Tibial nerve (tissue), 4 donors: ENCODE data around the gene LEPROT. TPM values are rescaled to one million over a fixed set of nuclear protein-coding genes. Genes with fewer than 3 reads are reported as not detected.
A peak's percentile ranks its signal among the peaks of the same experiment; 100 is the strongest.

ENCODE experiments used
- DNase-seq, 2 donors: peaks; one replicate each; pipeline ENCODE4 v3.0.0-alpha.2; 2019; ENCODE audit warnings: low spot score in 2 of 2
- H3K27ac ChIP-seq, 4 donors: fragments of 200-600 bp; sonication (generic) in 3 of 4; one replicate each; pipeline ENCODE4 v1.5.1; 2017 to 2019; ENCODE audit warnings: mild to moderate bottlenecking in 1 of 4
- H3K27me3 ChIP-seq, 2 donors: fragments of 200-600 bp; sonication (generic) in 1 of 2; one replicate each; pipeline versions ENCODE4 v1.5.1 to v1.6.0; 2017 to 2019
- H3K36me3 ChIP-seq, 3 donors: fragments of 200-600 bp; sonication (generic); one replicate each; pipeline ENCODE4 v1.5.1; 2018 to 2019
- H3K4me1 ChIP-seq, 4 donors: fragments of 200-600 bp; sonication (generic) in 3 of 4; one replicate each; pipeline ENCODE4 v1.5.1; 2017 to 2019
- H3K4me3 ChIP-seq, 4 donors: fragments of 200-600 bp; sonication (generic) in 3 of 4; one replicate each; pipeline ENCODE4 v1.5.1; 2017 to 2019; ENCODE audit warnings: mild to moderate bottlenecking in 1 of 4, moderate library complexity in 1 of 4
- H3K9me3 ChIP-seq, 4 donors: fragments of 200-600 bp; sonication (generic) in 3 of 4; one replicate each; pipeline ENCODE4 v1.5.1; 2017 to 2019
- CTCF ChIP-seq, 5 experiments: fragments of 200-600 bp in 3 of 5; fragments of 450-650 bp in 2 of 5; sonication (generic) in 3 of 5; IDR thresholded peaks; one replicate each; pipeline ENCODE4 v1.5.1; 2016 to 2019; ENCODE audit warnings: antibody characterized with exemption in 5 of 5, mild to moderate bottlenecking in 3 of 5, moderate library complexity in 2 of 5
- EP300 ChIP-seq, 2 donors: sonication (generic); formaldehyde crosslinking; IDR thresholded peaks; one replicate each; pipeline ENCODE4 v1.6.1; 2017; ENCODE audit warnings: antibody characterized with exemption in 2 of 2, mild to moderate bottlenecking in 1 of 2
- POLR2A ChIP-seq, 2 donors: fragments of 450-650 bp; IDR thresholded peaks; one replicate each; pipeline ENCODE4 v1.6.1; 2017; ENCODE audit warnings: antibody characterized with exemption in 2 of 2, mild to moderate bottlenecking in 2 of 2, moderate library complexity in 2 of 2
- WGBS, 2 donors: methylation state at CpG; one replicate each; pipeline ENCODE4 v1.1.5; 2018; 5-methylcytosine and 5-hydroxymethylcytosine counted together
- total RNA-seq, 4 donors: library from RNA; depleted of rRNA; stranded (reverse); fragments of >200 nt; gene quantifications; one replicate each; pipeline ENCODE4 v1.1.0, GENCODE V29; 2016

LEPROT gene
- total RNA-seq, 4 donors from 2014 or later: 53.0 to 77.7 (median 67.9) TPM

- no peak for DNase-seq
- WGBS, 2 donors: 76 to 80% methylated on average over 2 of the region's 2 CpGs
- no peak overlapping the region for H3K27ac ChIP-seq
- TF ChIP-seq CTCF (IDR thresholded peaks at IDR 0.05): no peak
- H3K4me3 ChIP-seq: no peak overlapping the region
- peaks cover 0 to 4% (median 0%) of the 10 kb centered on the region in 3 donors for H3K36me3 ChIP-seq
- H3K4me1 ChIP-seq: peaks cover 0 to 21% (median 10%) of the 10 kb centered on the region in 4 donors
- H3K9me3 ChIP-seq: no peaks in the 10 kb centered on the region
- H3K27me3 ChIP-seq: no peaks in the 10 kb centered on the region
These were observed 2.7 kb upstream of the LEPROT start for GRCh38 chr1:65417729-65418128.

GRCh38 chr1:65418522-65419185 lies 1.8 kb upstream of the LEPROT start:
- WGBS, 2 donors: 90 to 95% methylated on average over 4 of the region's 4 CpGs
- Histone ChIP-seq H3K27ac (peak overlapping the region in 1 of 4 donors; percentile 93), H3K36me3 (no peaks in the 10 kb centered on the region), H3K4me1 (peaks cover 0 to 30% (median 19%) of the 10 kb centered on the region in 4 donors), H3K27me3 (no peaks in the 10 kb centered on the region), H3K4me3 (no peak overlapping the region), H3K9me3 (no peaks in the 10 kb centered on the region)
- no peak for TF ChIP-seq POLR2A (IDR thresholded peaks at IDR 0.05)
- TF ChIP-seq EP300 (IDR thresholded peaks at IDR 0.05): no peak
- no peak for TF ChIP-seq CTCF (IDR thresholded peaks at IDR 0.05)
- no peak for DNase-seq

- TF ChIP-seq CTCF (IDR thresholded peaks at IDR 0.05): no peak
- peak in 1 of 2 donors; percentile 52 for TF ChIP-seq POLR2A (IDR thresholded peaks at IDR 0.05)
- TF ChIP-seq EP300 (IDR thresholded peaks at IDR 0.05): peak in 1 of 2 donors; percentile 62
- Histone ChIP-seq H3K27ac (peak overlapping the region; percentile 93 to 100 (median 96)), H3K4me3 (peak overlapping the region; percentile 75 to 97 (median 86)), H3K4me1 (peaks cover 0 to 37% (median 23%) of the 10 kb centered on the region in 4 donors), H3K9me3 (no peaks in the 10 kb centered on the region), H3K27me3 (no peaks in the 10 kb centered on the region), H3K36me3 (no peaks in the 10 kb centered on the region)
- 1 to 2% methylated on average over 38 of the region's 52 CpGs for WGBS, 2 donors
- peak; percentile 95 to 96 for DNase-seq
These were observed 533 bp upstream of the LEPROT start for GRCh38 chr1:65419681-65420589.

- DNase-seq: no peak
- H3K27ac ChIP-seq: peak overlapping the region; percentile 93 to 100 (median 96)
- H3K9me3 ChIP-seq: no peaks in the 10 kb centered on the region
- WGBS, 2 donors: 2 to 3% methylated on average over 13 of the region's 13 CpGs
- peaks cover 0 to 45% (median 23%) of the 10 kb centered on the region in 4 donors for H3K4me1 ChIP-seq
- no peaks in the 10 kb centered on the region for H3K27me3 ChIP-seq
- peak overlapping the region; percentile 75 to 97 (median 86) for H3K4me3 ChIP-seq
- TF ChIP-seq CTCF (IDR thresholded peaks at IDR 0.05) (no peak), EP300 (IDR thresholded peaks at IDR 0.05) (no peak), POLR2A (IDR thresholded peaks at IDR 0.05) (no peak)
- H3K36me3 ChIP-seq: peaks cover 0 to 14% (median 0%) of the 10 kb centered on the region in 3 donors
These were observed 1.0 kb downstream of the LEPROT start for GRCh38 chr1:65421351-65422025.
